ENCODE data around the gene ATR.
A peak's percentile ranks its signal among the peaks of the same experiment; 100 is the strongest.

Gene ATR

DNA sequence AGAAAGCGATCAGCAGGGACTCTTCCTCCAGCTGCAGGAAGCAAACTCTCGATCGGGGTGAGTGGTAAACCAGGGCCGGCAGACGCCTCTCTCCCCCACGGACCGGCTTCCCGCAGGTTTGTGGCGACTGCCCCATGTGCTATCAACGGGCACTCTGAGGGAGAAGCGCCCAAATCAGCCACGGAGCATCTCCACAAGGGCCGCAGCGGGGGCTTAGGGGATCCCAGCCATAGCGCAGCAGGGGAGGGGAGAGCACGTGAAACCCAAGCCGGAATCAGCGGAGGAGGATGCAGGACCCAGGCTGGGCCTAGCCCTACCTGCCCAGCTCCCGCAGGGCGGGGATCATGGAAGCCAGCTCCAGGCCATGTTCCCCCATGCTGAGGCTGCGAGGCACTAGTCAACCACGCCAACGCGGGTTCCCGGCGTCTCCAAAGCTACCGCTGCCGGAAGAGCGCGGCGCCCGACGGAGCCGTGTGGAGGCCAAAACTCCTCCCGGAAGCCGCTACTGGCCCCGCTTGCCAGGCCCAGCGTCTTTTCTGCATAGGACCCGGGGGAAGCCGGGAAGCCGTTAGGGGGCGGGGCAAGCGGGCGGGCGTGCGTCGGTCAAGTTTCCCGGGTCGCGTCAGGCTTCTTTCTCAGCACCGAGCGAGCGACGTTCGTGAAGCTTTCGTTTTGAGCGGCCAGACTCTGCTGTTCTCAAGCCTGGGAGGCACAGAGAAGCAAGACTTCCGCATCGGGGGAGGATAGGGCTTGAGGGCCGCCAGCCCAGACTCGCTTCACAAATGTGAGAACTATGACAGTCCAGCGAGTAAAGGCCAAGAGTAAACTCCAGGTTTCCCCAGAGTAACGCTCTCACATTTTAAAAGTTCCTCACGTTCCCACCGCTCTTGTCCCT, at the start of gene ATR:
Gene ATR, minus strand, starts transcription at position 405 of the 895 bp plus-strand sequence. Its CDS starts 29 bp downstream, at position 376.
- Histone ChIP-seq H3K9me3 (ENCODE audit: control insufficient read depth in 1 of 2, low read length in 2 of 2) (no peaks in the 10 kb centered on the region), H3K4me3 (ENCODE audit: low read depth in 1 of 2, low read length in 2 of 2) (peak within 1 kb of the TSS; percentile 93 to 97), H3K27me3 (ENCODE audit: low read depth, low read length) (no peaks in the 10 kb centered on the region), H3K4me1 (ENCODE audit: control insufficient read depth in 1 of 2, insufficient read depth in 2 of 2, low read length in 2 of 2) (peaks cover 7 to 23% of the 10 kb centered on the region in 2 donors), H3K36me3 (ENCODE audit: control insufficient read depth in 1 of 2, insufficient read depth in 2 of 2, low read length in 2 of 2) (peaks cover 0 to 8% of the 10 kb centered on the region in 2 donors), H3K27ac (ENCODE audit: low read length) (peak within 1 kb of the TSS; percentile 97)

DNA sequence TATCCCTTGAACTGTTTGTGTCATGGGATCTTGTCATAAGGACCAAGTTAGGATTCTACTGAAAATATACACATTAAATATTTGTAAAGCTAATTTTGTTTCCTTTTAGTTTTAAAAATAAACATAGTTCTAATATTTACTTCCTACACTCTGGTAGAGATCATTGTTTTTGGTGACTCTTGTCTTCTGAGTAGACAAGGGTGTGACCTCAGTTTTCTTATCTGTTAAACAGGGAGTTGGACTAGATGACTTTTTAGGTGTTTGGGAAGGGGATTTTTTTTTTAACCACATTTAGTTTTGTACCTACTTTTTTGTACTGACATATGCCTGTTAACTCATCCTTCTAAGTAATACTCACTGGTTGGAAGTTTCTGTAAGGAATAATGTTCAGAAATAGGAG, 48.4 kb upstream of the ATR start:
- no peaks in the 10 kb centered on the region for H3K27me3 ChIP-seq (ENCODE audit: low read depth, low read length)
- H3K9me3 ChIP-seq (ENCODE audit: control insufficient read depth in 1 of 2, low read length in 2 of 2): no peaks in the 10 kb centered on the region
- H3K4me3 ChIP-seq (ENCODE audit: low read depth in 1 of 2, low read length in 2 of 2): no peak overlapping the region
- H3K27ac ChIP-seq (ENCODE audit: low read length): no peak overlapping the region
- no peaks in the 10 kb centered on the region for H3K4me1 ChIP-seq (ENCODE audit: control insufficient read depth in 1 of 2, insufficient read depth in 2 of 2, low read length in 2 of 2)
- H3K36me3 ChIP-seq (ENCODE audit: control insufficient read depth in 1 of 2, insufficient read depth in 2 of 2, low read length in 2 of 2): no peaks in the 10 kb centered on the region

DNA sequence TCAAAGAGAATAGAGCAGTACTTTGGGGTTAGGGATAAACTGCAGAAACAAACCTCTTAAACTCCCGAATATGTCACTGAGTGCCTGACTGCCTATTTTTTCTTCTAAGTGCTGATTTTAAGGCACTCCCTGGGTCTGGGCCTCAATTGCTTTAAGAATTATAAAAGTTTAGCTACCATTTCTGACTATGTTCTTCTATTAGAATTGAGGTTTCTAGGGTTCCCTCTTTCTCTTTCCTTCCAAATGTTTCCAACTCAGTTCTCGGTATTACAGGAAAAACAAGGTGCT, 46.6 kb upstream of the ATR start:
- Histone ChIP-seq H3K27me3 (ENCODE audit: low read depth, low read length) (no peaks in the 10 kb centered on the region), H3K4me3 (ENCODE audit: low read depth in 1 of 2, low read length in 2 of 2) (no peak overlapping the region), H3K9me3 (ENCODE audit: control insufficient read depth in 1 of 2, low read length in 2 of 2) (no peaks in the 10 kb centered on the region), H3K27ac (ENCODE audit: low read length) (no peak overlapping the region), H3K4me1 (ENCODE audit: control insufficient read depth in 1 of 2, insufficient read depth in 2 of 2, low read length in 2 of 2) (no peaks in the 10 kb centered on the region), H3K36me3 (ENCODE audit: control insufficient read depth in 1 of 2, insufficient read depth in 2 of 2, low read length in 2 of 2) (no peaks in the 10 kb centered on the region)

DNA sequence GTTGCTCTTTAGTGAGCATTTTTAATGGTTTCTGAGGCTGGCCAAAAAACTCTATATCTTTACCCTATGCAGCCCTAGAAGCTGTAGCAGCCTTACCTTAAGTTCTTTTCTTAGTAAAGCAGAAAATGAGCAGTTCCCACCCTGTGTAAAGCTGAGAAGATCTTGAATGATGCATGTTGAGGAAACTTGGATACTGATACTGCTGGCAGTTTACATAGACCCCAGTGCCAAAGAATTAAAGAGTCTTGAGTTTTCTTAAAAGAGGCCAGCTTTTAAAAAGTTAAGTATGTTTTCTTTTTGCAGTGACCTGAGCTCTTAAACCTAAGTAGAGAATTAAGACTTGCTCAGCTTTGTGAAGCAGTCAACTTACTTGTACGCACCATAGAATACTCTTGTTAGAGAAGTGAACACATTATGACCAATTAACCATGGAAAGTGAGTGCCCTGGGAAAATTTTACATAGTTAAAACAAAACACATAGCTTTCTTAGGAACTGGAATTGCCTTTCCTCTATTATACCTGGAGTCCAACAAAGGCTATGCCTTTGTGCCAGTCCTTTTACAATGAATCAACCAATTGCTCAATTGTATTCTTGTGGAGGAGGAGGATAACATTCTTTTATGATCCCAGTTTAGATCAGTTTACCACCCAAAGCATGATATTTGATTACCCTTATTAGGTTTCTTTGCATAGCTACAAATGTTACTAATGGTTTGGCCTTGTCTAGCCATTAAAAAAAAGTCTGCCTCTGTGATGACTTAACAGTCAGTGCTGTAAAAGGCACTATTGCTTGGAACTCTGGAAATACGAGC, 46.0 kb upstream of the ATR start:
- no peaks in the 10 kb centered on the region for H3K27me3 ChIP-seq (ENCODE audit: low read depth, low read length)
- H3K27ac ChIP-seq (ENCODE audit: low read length): no peak overlapping the region
- H3K36me3 ChIP-seq (ENCODE audit: control insufficient read depth in 1 of 2, insufficient read depth in 2 of 2, low read length in 2 of 2): no peaks in the 10 kb centered on the region
- no peaks in the 10 kb centered on the region for H3K9me3 ChIP-seq (ENCODE audit: control insufficient read depth in 1 of 2, low read length in 2 of 2)
- no peak overlapping the region for H3K4me3 ChIP-seq (ENCODE audit: low read depth in 1 of 2, low read length in 2 of 2)
- no peaks in the 10 kb centered on the region for H3K4me1 ChIP-seq (ENCODE audit: control insufficient read depth in 1 of 2, insufficient read depth in 2 of 2, low read length in 2 of 2)

DNA sequence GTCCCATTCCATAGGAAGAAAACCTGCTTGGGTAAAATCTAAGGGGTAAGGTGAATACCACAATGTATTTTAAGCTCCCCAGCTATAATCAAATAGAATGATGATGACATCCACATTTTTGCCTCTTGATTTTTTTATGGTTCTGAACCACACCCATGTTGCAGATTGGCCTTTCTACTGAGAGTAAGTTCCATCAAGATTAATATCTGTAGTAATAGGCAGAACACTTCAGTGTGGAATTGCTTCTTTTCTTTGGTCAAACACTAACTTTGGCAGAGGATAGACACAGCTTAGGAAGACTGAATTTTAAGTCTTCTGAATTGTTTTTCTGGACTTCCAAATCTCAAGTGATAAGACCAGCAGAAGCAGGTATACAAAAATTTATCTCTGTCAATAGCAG, 44.7 kb upstream of the ATR start:
- H3K4me1 ChIP-seq (ENCODE audit: control insufficient read depth in 1 of 2, insufficient read depth in 2 of 2, low read length in 2 of 2): no peaks in the 10 kb centered on the region

DNA sequence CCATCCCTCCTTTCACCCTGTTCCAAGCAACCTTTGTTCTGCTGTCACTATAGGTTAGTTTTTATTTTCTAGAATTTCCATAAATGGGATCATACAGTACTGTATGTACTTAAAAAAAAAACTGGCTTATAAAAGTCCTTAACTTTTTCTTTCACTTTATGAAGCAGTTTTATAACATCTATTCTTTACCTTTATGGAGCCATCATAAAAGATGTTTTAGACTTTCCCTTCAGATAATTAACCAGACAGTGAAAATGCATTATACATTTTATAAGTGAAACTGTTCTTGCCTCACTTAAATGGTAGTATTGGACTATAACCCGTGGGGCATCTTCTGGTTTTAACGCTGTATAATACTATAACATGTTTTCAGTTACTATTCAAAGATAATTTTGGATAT, 43.9 kb upstream of the ATR start:
- H3K4me3 ChIP-seq (ENCODE audit: low read depth in 1 of 2, low read length in 2 of 2): no peak overlapping the region

More for the DNA sequence above, 44.7 kb upstream of the ATR start:
- H3K36me3 ChIP-seq (ENCODE audit: control insufficient read depth in 1 of 2, insufficient read depth in 2 of 2, low read length in 2 of 2): no peaks in the 10 kb centered on the region
- no peaks in the 10 kb centered on the region for H3K27me3 ChIP-seq (ENCODE audit: low read depth, low read length)
- H3K9me3 ChIP-seq (ENCODE audit: control insufficient read depth in 1 of 2, low read length in 2 of 2): no peaks in the 10 kb centered on the region
- no peak overlapping the region for H3K4me3 ChIP-seq (ENCODE audit: low read depth in 1 of 2, low read length in 2 of 2)
- H3K27ac ChIP-seq (ENCODE audit: low read length): no peak overlapping the region

DNA sequence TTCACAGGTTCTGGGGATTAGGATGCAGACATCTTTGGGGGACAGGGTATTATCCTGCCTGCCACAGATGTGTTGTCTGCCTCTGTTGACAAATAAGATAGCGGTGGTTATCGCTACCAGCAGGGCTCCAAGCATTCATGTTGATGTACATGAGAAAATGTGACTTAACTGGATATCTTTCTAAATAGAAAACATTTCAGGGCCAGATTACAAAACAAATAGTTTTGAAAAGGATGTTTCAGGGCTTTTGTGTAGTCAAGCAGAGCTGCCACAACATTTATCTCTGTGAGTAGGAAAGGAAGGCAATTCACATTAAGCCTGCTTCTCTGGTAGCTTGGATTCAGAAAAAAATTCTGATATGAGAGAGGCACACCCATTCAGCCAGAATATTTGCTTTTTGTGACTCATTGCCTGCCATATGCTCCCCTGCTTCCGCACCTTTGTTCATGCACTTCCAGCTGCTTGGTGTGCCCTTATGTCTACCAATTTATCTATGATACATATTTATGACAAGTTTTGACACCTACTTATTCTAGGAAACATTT, 40.5 kb upstream of the ATR start:
- H3K4me1 ChIP-seq (ENCODE audit: control insufficient read depth in 1 of 2, insufficient read depth in 2 of 2, low read length in 2 of 2): no peaks in the 10 kb centered on the region
- H3K4me3 ChIP-seq (ENCODE audit: low read depth in 1 of 2, low read length in 2 of 2): no peak overlapping the region
- no peaks in the 10 kb centered on the region for H3K36me3 ChIP-seq (ENCODE audit: control insufficient read depth in 1 of 2, insufficient read depth in 2 of 2, low read length in 2 of 2)
- H3K27me3 ChIP-seq (ENCODE audit: low read depth, low read length): no peaks in the 10 kb centered on the region
- peak overlapping the region; percentile 22 for H3K27ac ChIP-seq (ENCODE audit: low read length)
- no peaks in the 10 kb centered on the region for H3K9me3 ChIP-seq (ENCODE audit: control insufficient read depth in 1 of 2, low read length in 2 of 2)

More for the DNA sequence above, 43.9 kb upstream of the ATR start:
- no peaks in the 10 kb centered on the region for H3K36me3 ChIP-seq (ENCODE audit: control insufficient read depth in 1 of 2, insufficient read depth in 2 of 2, low read length in 2 of 2)
- H3K27me3 ChIP-seq (ENCODE audit: low read depth, low read length): no peaks in the 10 kb centered on the region
- no peak overlapping the region for H3K27ac ChIP-seq (ENCODE audit: low read length)
- H3K4me1 ChIP-seq (ENCODE audit: control insufficient read depth in 1 of 2, insufficient read depth in 2 of 2, low read length in 2 of 2): no peaks in the 10 kb centered on the region
- H3K9me3 ChIP-seq (ENCODE audit: control insufficient read depth in 1 of 2, low read length in 2 of 2): no peaks in the 10 kb centered on the region

DNA sequence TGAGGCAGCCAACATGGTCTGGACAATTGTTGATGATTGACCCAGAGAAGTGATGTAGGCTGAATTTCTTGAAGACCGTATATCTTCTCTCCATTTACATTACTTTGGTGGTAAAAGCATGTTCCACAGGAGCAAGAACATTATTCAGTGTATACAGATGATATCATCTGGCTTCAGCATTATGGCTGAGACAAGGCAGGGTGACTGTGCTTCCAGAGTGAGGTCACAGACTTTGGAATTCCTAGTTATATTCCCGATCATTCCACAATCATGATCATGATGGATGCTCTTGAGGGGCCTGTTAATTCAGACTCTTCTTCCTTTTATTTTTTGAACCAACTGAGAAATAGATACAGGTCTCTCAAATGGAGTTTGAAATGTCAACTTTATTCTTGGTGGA, 36.6 kb upstream of the ATR start:
- H3K9me3 ChIP-seq (ENCODE audit: control insufficient read depth in 1 of 2, low read length in 2 of 2): no peaks in the 10 kb centered on the region
- no peak overlapping the region for H3K4me3 ChIP-seq (ENCODE audit: low read depth in 1 of 2, low read length in 2 of 2)
- H3K36me3 ChIP-seq (ENCODE audit: control insufficient read depth in 1 of 2, insufficient read depth in 2 of 2, low read length in 2 of 2): no peaks in the 10 kb centered on the region
- no peaks in the 10 kb centered on the region for H3K4me1 ChIP-seq (ENCODE audit: control insufficient read depth in 1 of 2, insufficient read depth in 2 of 2, low read length in 2 of 2)
- no peak overlapping the region for H3K27ac ChIP-seq (ENCODE audit: low read length)
- no peaks in the 10 kb centered on the region for H3K27me3 ChIP-seq (ENCODE audit: low read depth, low read length)

DNA sequence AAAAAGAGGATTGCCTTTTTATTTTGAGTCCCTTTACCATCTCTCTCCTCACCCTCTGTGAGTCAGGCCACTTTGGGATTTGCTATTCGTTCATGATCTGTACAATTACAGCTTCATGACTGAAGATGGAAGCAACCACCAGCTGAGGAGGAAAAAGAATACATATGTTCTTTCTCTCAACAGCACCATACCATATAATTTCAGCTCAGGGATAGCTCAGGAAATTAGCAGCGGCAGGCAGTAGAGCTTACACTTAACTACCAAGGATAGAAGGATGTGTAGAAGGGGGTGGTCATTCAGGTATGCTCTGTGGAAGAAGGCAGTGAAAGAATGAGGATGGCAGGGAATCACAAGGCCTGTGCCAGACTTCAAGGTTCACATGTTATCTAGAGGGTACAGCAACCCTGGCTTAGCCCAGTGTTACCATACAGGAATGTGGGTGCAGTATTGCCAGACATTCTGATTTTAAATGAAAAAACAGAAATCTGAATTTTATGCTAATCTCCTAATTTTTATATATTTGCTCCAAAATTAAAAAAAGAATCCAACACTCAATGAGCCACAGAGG, 35.6 kb upstream of the ATR start:
- Histone ChIP-seq H3K4me3 (ENCODE audit: low read depth in 1 of 2, low read length in 2 of 2) (no peak overlapping the region), H3K36me3 (ENCODE audit: control insufficient read depth in 1 of 2, insufficient read depth in 2 of 2, low read length in 2 of 2) (no peaks in the 10 kb centered on the region), H3K9me3 (ENCODE audit: control insufficient read depth in 1 of 2, low read length in 2 of 2) (no peaks in the 10 kb centered on the region), H3K27me3 (ENCODE audit: low read depth, low read length) (no peaks in the 10 kb centered on the region), H3K4me1 (ENCODE audit: control insufficient read depth in 1 of 2, insufficient read depth in 2 of 2, low read length in 2 of 2) (no peaks in the 10 kb centered on the region), H3K27ac (ENCODE audit: low read length) (peak overlapping the region; percentile 67)

DNA sequence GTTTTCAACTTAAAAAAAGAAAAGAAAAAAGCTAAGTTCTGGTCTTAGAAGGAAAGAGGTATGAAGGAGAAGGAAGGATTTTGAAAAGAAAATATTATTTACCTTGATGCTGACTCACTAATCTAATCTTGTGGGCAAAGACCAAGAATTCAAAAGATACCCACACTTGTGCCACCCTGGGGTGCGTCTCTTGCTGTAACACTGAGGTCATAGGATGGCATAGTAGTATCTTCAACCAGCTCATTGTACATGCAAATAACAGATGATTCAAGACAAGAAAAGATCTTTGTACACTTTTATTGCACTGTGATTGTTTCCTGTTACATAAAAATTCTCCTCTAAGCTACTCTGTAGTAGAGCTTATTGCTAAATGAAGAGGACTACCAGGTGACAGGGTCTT, 35.0 kb upstream of the ATR start:
- no peaks in the 10 kb centered on the region for H3K36me3 ChIP-seq (ENCODE audit: control insufficient read depth in 1 of 2, insufficient read depth in 2 of 2, low read length in 2 of 2)
- H3K4me3 ChIP-seq (ENCODE audit: low read depth in 1 of 2, low read length in 2 of 2): no peak overlapping the region
- H3K27ac ChIP-seq (ENCODE audit: low read length): peak overlapping the region; percentile 67
- H3K9me3 ChIP-seq (ENCODE audit: control insufficient read depth in 1 of 2, low read length in 2 of 2): no peaks in the 10 kb centered on the region
- H3K27me3 ChIP-seq (ENCODE audit: low read depth, low read length): no peaks in the 10 kb centered on the region
- no peaks in the 10 kb centered on the region for H3K4me1 ChIP-seq (ENCODE audit: control insufficient read depth in 1 of 2, insufficient read depth in 2 of 2, low read length in 2 of 2)

DNA sequence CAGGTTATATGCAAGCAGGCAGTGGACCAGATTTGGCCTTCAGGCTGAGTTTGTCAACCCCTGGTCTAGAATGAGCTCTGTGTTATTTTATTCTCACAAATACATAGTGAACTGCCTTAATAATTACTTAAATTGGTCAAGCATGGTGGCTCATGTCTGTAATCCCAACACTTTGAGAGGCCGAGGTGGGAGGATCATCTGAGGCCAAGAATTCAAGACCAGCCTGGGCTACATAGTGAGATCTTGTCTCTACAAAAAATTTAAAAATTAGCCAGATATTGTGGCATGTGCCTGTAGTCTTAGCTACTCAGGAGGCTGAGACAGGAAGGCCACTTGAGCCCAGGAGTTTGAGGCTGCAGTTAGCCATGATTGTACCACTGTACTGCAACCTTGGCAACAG, 32.7 kb upstream of the ATR start:
- no peak overlapping the region for H3K27ac ChIP-seq (ENCODE audit: low read length)
- H3K27me3 ChIP-seq (ENCODE audit: low read depth, low read length): no peaks in the 10 kb centered on the region
- H3K9me3 ChIP-seq (ENCODE audit: control insufficient read depth in 1 of 2, low read length in 2 of 2): no peaks in the 10 kb centered on the region
- no peaks in the 10 kb centered on the region for H3K4me1 ChIP-seq (ENCODE audit: control insufficient read depth in 1 of 2, insufficient read depth in 2 of 2, low read length in 2 of 2)
- H3K36me3 ChIP-seq (ENCODE audit: control insufficient read depth in 1 of 2, insufficient read depth in 2 of 2, low read length in 2 of 2): no peaks in the 10 kb centered on the region
- no peak overlapping the region for H3K4me3 ChIP-seq (ENCODE audit: low read depth in 1 of 2, low read length in 2 of 2)

Data from muscle layer of duodenum (tissue), 2 donors.